ENCODE results near the gene STK10.

GRCh38 chr5:172004824-172005237, 183.2 kb downstream of the STK10 start:
- no peak for TF ChIP-seq CTCF (conservative IDR thresholded peaks at IDR 0.05 in 1 of 2, IDR thresholded peaks at IDR 0.05 in 1 of 2; ENCODE audit: extremely low read depth in 1 of 2, insufficient read depth in 1 of 2, low read depth in 1 of 2, low read length in 2 of 2)
- no peak for TF ChIP-seq EZH2 (IDR thresholded peaks at IDR 0.05; ENCODE audit: borderline replicate concordance, low read length)
